Fibroblast of the aortic adventitia (primary cell): Measurements from ENCODE around the gene CSNK2B. TPM values are rescaled to one million over a fixed set of nuclear protein-coding genes. Genes with fewer than 3 reads are reported as not detected.
"Not testable (repeated sequence)": the region's sequence is repeated elsewhere in the genome, so short reads cannot be mapped to it uniquely, and the experiment has no call there.

Experiments
- DNase-seq: peaks from one replicate; pipeline ENCODE4 v3.0.0-alpha.2; 2010; ENCODE audit warnings: low read depth
- H3K4me3 ChIP-seq: 2 replicates; pipeline ENCODE4 v1.5.1; 2011; ENCODE audit warnings: low read depth, mild to moderate bottlenecking, control low read depth, low read length, moderate library complexity
- CTCF ChIP-seq: IDR thresholded peaks from 2 replicates; pipeline ENCODE4 v1.5.1; 2011; ENCODE audit warnings: mild to moderate bottlenecking, low read length, control low read depth, inconsistent platforms; ENCODE audit not compliant: insufficient read depth
- total RNA-seq: library from RNA; depleted of rRNA; stranded (reverse); fragments of >200 nt; gene quantifications from 2 replicates; pipeline ENCODE4 v1.2.3, GENCODE V29; 2012; ENCODE audit warnings: low replicate concordance

The CSNK2B gene
- total RNA-seq, 1 donor: 214 TPM

- DNase-seq: no peak
- H3K4me3 ChIP-seq: no peak within 1 kb of the TSS
- no peak for TF ChIP-seq CTCF
These were observed 40.7 kb downstream of the CSNK2B start, which contains the start of gene LY6G6F for GRCh38 chr6:31706599-31706998. Gene LY6G6F, plus strand, starts transcription at chr6:31706866. Its CDS starts 41 bp downstream, at chr6:31706907.

- no peak for DNase-seq
- TF ChIP-seq CTCF: no peak
- no peak overlapping the region for H3K4me3 ChIP-seq
These were observed 41.8 kb downstream of the CSNK2B start for GRCh38 chr6:31707701-31708100.

- TF ChIP-seq CTCF: no peak
- DNase-seq: no peak
- no peak overlapping the region for H3K4me3 ChIP-seq
These were observed 42.3 kb downstream of the CSNK2B start for GRCh38 chr6:31708224-31708623.

- DNase-seq, H3K4me3 ChIP-seq: not testable (repeated sequence)
These were observed 43.3 kb downstream of the CSNK2B start for GRCh38 chr6:31709157-31709556.

GRCh38 chr6:31710523-31711219, 44.8 kb downstream of the CSNK2B start:
- H3K4me3 ChIP-seq: no peak overlapping the region
- no peak for TF ChIP-seq CTCF
- DNase-seq: no peak

GRCh38 chr6:31711233-31711632, 45.4 kb downstream of the CSNK2B start:
- no peak for DNase-seq
- no peak for TF ChIP-seq CTCF

GRCh38 chr6:31712296-31712695, 46.4 kb downstream of the CSNK2B start:
- no peak for TF ChIP-seq CTCF
- DNase-seq: no peak
- H3K4me3 ChIP-seq: no peak overlapping the region

More at GRCh38 chr6:31711233-31711632, 45.4 kb downstream of the CSNK2B start:
- H3K4me3 ChIP-seq: no peak overlapping the region
